ENCODE data around the gene NEGR1. TPM values are rescaled to one million over a fixed set of nuclear protein-coding genes. Genes with fewer than 3 reads are reported as not detected.
"Not testable (repeated sequence)": the region's sequence is repeated elsewhere in the genome, so short reads cannot be mapped to it uniquely, and the experiment has no call there.

The NEGR1 gene
- total RNA-seq, 1 experiment from 2014 or later: 0.05 TPM

- ATAC-seq; H3K27me3 ChIP-seq (ENCODE audit: insufficient read depth, low read length); DNase-seq (ENCODE audit: low read depth, low spot score); H3K9ac ChIP-seq (ENCODE audit: low read length); POLR2A ChIA-PET; H3K79me2 ChIP-seq (ENCODE audit: insufficient read depth, low read length); H3K36me3 ChIP-seq (ENCODE audit: control insufficient read depth in 1 of 2, insufficient read depth in 2 of 2, low read length in 2 of 2); CTCF ChIA-PET; H4K20me1 ChIP-seq (ENCODE audit: insufficient read depth); H3K4me1 ChIP-seq (ENCODE audit: control insufficient read depth in 1 of 2, insufficient read depth in 2 of 2, low read length in 2 of 2); H3K4me3 ChIP-seq (replicated peaks in 1 of 2; ENCODE audit: low read depth in 1 of 2, low read length in 2 of 2); BruUV-seq (replicated peaks); H2AFZ ChIP-seq (ENCODE audit: low read depth, low read length, poor library complexity, severe bottlenecking); H3K9me2 ChIP-seq (ENCODE audit: insufficient read depth); intact Hi-C loops (cut with micrococcal nuclease); RAD21 ChIA-PET (ENCODE audit: low non-redundant PET in 1 of 2, low total read pairs in 2 of 2, uncharacterized antibody in 2 of 2, unreplicated experiment in 2 of 2); H3K27ac ChIP-seq (ENCODE audit: low read depth, low read length); H3K4me2 ChIP-seq (ENCODE audit: low read length): not testable (repeated sequence)
- peaks cover 10 to 11% of the 10 kb centered on the region in 2 experiments; a peak in 2 of 4 replicates for H3K9me3 ChIP-seq (ENCODE audit: control insufficient read depth in 1 of 2, insufficient read depth in 1 of 2, low read depth in 1 of 2, low read length in 2 of 2)
Observed at GRCh38 chr1:72235931-72236330, 46.4 kb downstream of the NEGR1 start.

- TF ChIP-seq EGR1 (IDR thresholded peaks at IDR 0.05; ENCODE audit: low read depth) (no peak), ELF1 (IDR thresholded peaks at IDR 0.05; ENCODE audit: borderline replicate concordance, low read depth) (no peak), EZH2phosphoT487 (IDR thresholded peaks at IDR 0.05; ENCODE audit: borderline replicate concordance) (no peak), CBX3 (IDR thresholded peaks at IDR 0.05; ENCODE audit: low read depth) (no peak), ZFX (IDR thresholded peaks at IDR 0.05) (no peak), MAX (IDR thresholded peaks at IDR 0.05) (no peak), EZH2 (IDR thresholded peaks at IDR 0.05) (no peak), POLR2A (IDR thresholded peaks at IDR 0.05; ENCODE audit: borderline replicate concordance, extremely low read depth, insufficient read depth, insufficient read length) (no peak), RAD21 (IDR thresholded peaks at IDR 0.05; ENCODE audit: low read depth) (no peak), SIN3A (IDR thresholded peaks at IDR 0.05; ENCODE audit: low read depth) (no peak)
- ChIA-PET RAD21 (ENCODE audit: low non-redundant PET in 1 of 2, low total read pairs in 2 of 2, uncharacterized antibody in 2 of 2, unreplicated experiment in 2 of 2) (no interaction called here), POLR2A (no interaction called here), CTCF (no interaction called here)
- Histone ChIP-seq H3K4me3 (replicated peaks in 1 of 2; ENCODE audit: low read depth in 1 of 2, low read length in 2 of 2) (no peak overlapping the region), H4K20me1 (ENCODE audit: insufficient read depth) (no peaks in the 10 kb centered on the region), H3K4me2 (ENCODE audit: low read length) (no peak overlapping the region), H3K79me2 (ENCODE audit: insufficient read depth, low read length) (no peaks in the 10 kb centered on the region), H3K9ac (ENCODE audit: low read length) (no peak overlapping the region), H3K27me3 (ENCODE audit: insufficient read depth, low read length) (no peaks in the 10 kb centered on the region), H2AFZ (ENCODE audit: low read depth, low read length, poor library complexity, severe bottlenecking) (no peak overlapping the region), H3K9me2 (ENCODE audit: insufficient read depth) (no peaks in the 10 kb centered on the region), H3K9me3 (ENCODE audit: control insufficient read depth in 1 of 2, insufficient read depth in 1 of 2, low read depth in 1 of 2, low read length in 2 of 2) (peaks cover 11 to 13% of the 10 kb centered on the region in 2 experiments; a peak in 2 of 4 replicates), H3K27ac (ENCODE audit: low read depth, low read length) (no peak overlapping the region), H3K4me1 (ENCODE audit: control insufficient read depth in 1 of 2, insufficient read depth in 2 of 2, low read length in 2 of 2) (no peaks in the 10 kb centered on the region), H3K36me3 (ENCODE audit: control insufficient read depth in 1 of 2, insufficient read depth in 2 of 2, low read length in 2 of 2) (no peaks in the 10 kb centered on the region)
- ATAC-seq: no peak
- DNase-seq (ENCODE audit: low read depth, low spot score): no peak
- intact Hi-C loops (cut with micrococcal nuclease): no loop called here
- no TSS peak for BruUV-seq (replicated peaks)
Observed at GRCh38 chr1:72235062-72235461, 47.3 kb downstream of the NEGR1 start.
